Measurements from ENCODE around the gene EMCN. TPM values are rescaled to one million over a fixed set of nuclear protein-coding genes. Genes with fewer than 3 reads are reported as not detected.

EMCN gene
- total and polyA plus RNA-seq, 10 donors, result 0.50 to 4.4 (median 3.0) TPM

- no peaks in the 10 kb centered on the region for H3K27me3 ChIP-seq (replicated peaks in 1 of 7)
- intact Hi-C loops (cut with DNase I; ENCODE audit: low total_unique reads), result no loop called here
- no peak for DNase-seq
- H3K4me1 ChIP-seq, result no peaks in the 10 kb centered on the region
- 73 to 84% (median 83%) methylated on average over 2 of the region's 2 CpGs for whole genome bisulfite sequencing, 5 donors
- peaks cover 0 to 6% (median 0%) of the 10 kb centered on the region in 8 donors for H3K9me3 ChIP-seq
- TF ChIP-seq POLR2A (IDR thresholded peaks at IDR 0.05) (no peak), POLR2AphosphoS5 (IDR thresholded peaks at IDR 0.05) (no peak)
- TF ChIP-seq, protein P1, sequence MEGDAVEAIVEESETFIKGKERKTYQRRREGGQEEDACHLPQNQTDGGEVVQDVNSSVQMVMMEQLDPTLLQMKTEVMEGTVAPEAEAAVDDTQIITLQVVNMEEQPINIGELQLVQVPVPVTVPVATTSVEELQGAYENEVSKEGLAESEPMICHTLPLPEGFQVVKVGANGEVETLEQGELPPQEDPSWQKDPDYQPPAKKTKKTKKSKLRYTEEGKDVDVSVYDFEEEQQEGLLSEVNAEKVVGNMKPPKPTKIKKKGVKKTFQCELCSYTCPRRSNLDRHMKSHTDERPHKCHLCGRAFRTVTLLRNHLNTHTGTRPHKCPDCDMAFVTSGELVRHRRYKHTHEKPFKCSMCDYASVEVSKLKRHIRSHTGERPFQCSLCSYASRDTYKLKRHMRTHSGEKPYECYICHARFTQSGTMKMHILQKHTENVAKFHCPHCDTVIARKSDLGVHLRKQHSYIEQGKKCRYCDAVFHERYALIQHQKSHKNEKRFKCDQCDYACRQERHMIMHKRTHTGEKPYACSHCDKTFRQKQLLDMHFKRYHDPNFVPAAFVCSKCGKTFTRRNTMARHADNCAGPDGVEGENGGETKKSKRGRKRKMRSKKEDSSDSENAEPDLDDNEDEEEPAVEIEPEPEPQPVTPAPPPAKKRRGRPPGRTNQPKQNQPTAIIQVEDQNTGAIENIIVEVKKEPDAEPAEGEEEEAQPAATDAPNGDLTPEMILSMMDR (IDR thresholded peaks at IDR 0.05 in 8 of 11, conservative IDR thresholded peaks at IDR 0.05 in 3 of 11), result no peak
- H3K4me3 ChIP-seq, result no peak overlapping the region
- H3K36me3 ChIP-seq, result no peaks in the 10 kb centered on the region
- H3K27ac ChIP-seq, result no peak overlapping the region
Measured at GRCh38 chr4:100555611-100556337, 38.0 kb upstream of the EMCN start.

- Histone ChIP-seq H3K4me3 (no peak overlapping the region), H3K9me3 (no peaks in the 10 kb centered on the region), H3K36me3 (no peaks in the 10 kb centered on the region), H3K27ac (no peak overlapping the region), H3K4me1 (no peaks in the 10 kb centered on the region), H3K27me3 (replicated peaks in 1 of 7) (no peaks in the 10 kb centered on the region)
- intact Hi-C loops (cut with DNase I; ENCODE audit: low total_unique reads), result no loop called here
- no peak for DNase-seq
- WGBS, 5 donors, result 36 to 49% (median 41%) methylated on average over 1 of the region's 1 CpG
- TF ChIP-seq, protein P1 (IDR thresholded peaks at IDR 0.05 in 8 of 11, conservative IDR thresholded peaks at IDR 0.05 in 3 of 11), result no peak
- no peak for TF ChIP-seq POLR2A (IDR thresholded peaks at IDR 0.05)
- TF ChIP-seq POLR2AphosphoS5 (IDR thresholded peaks at IDR 0.05), result no peak
Measured at GRCh38 chr4:100548200-100548560, 30.4 kb upstream of the EMCN start.

- H3K36me3 ChIP-seq, result no peaks in the 10 kb centered on the region
- no peaks in the 10 kb centered on the region for H3K9me3 ChIP-seq
- 86 to 93% (median 87%) methylated on average over 6 of the region's 6 CpGs for WGBS, 5 donors
- no peaks in the 10 kb centered on the region for H3K4me1 ChIP-seq
- H3K4me3 ChIP-seq, result no peak overlapping the region
- DNase-seq, result no peak
- H3K27ac ChIP-seq, result no peak overlapping the region
- no peaks in the 10 kb centered on the region for H3K27me3 ChIP-seq (replicated peaks in 1 of 7)
- TF ChIP-seq POLR2A (IDR thresholded peaks at IDR 0.05) (no peak), POLR2AphosphoS5 (IDR thresholded peaks at IDR 0.05) (no peak)
- TF ChIP-seq, protein P1 (IDR thresholded peaks at IDR 0.05 in 8 of 11, conservative IDR thresholded peaks at IDR 0.05 in 3 of 11), result no peak
- intact Hi-C loops (cut with DNase I; ENCODE audit: low total_unique reads), result no loop called here
Measured at GRCh38 chr4:100547541-100548199, 29.8 kb upstream of the EMCN start.

- DNase-seq, result no peak
- Histone ChIP-seq H3K36me3 (no peaks in the 10 kb centered on the region), H3K4me1 (no peaks in the 10 kb centered on the region), H3K27me3 (replicated peaks in 1 of 7) (no peaks in the 10 kb centered on the region), H3K9me3 (no peaks in the 10 kb centered on the region), H3K4me3 (no peak overlapping the region), H3K27ac (no peak overlapping the region)
- intact Hi-C loops (cut with DNase I; ENCODE audit: low total_unique reads), result no loop called here
- TF ChIP-seq POLR2AphosphoS5 (IDR thresholded peaks at IDR 0.05) (no peak), POLR2A (IDR thresholded peaks at IDR 0.05) (no peak)
- TF ChIP-seq, protein P1 (IDR thresholded peaks at IDR 0.05 in 8 of 11, conservative IDR thresholded peaks at IDR 0.05 in 3 of 11), result no peak
- WGBS, 5 donors, result 91 to 97% (median 93%) methylated on average over 5 of the region's 5 CpGs
Measured at GRCh38 chr4:100545427-100545826, 27.6 kb upstream of the EMCN start.

Data from spleen (tissue), 11 donors.